Endodermal cell (in vitro differentiated cells): ENCODE results near the gene PMM2. TPM values are rescaled to one million over a fixed set of nuclear protein-coding genes. Genes with fewer than 3 reads are reported as not detected.

Experiments used
- DNase-seq: peaks from one replicate; pipeline ENCODE4 v3.0.0-alpha.2; 2017
- H3K27ac ChIP-seq: 2 replicates; pipeline ENCODE4 v1.5.1; 2013; ENCODE audit warnings: mild to moderate bottlenecking, low read depth, low read length, moderate library complexity
- H3K27me3 ChIP-seq: 2 replicates; pipeline ENCODE4 v1.6.1; 2013; ENCODE audit warnings: mild to moderate bottlenecking, low read length, moderate library complexity; ENCODE audit not compliant: insufficient read depth, control insufficient read depth, poor library complexity, severe bottlenecking
- H3K36me3 ChIP-seq: 2 replicates; pipeline ENCODE4 v1.7.0; 2013; ENCODE audit warnings: mild to moderate bottlenecking, low read length, moderate library complexity; ENCODE audit not compliant: control insufficient read depth, insufficient read depth
- H3K4me1 ChIP-seq: one replicate; pipeline ENCODE4 v1.7.0; 2013; ENCODE audit warnings: low read length; ENCODE audit not compliant: control insufficient read depth, insufficient read depth
- H3K4me3 ChIP-seq: 2 replicates; pipeline ENCODE4 v1.5.1; 2013; ENCODE audit warnings: mild to moderate bottlenecking, low read length, moderate library complexity
- H3K9ac ChIP-seq: 2 replicates; pipeline ENCODE4 v1.6.1; 2013; ENCODE audit warnings: mild to moderate bottlenecking, low read length, moderate library complexity; ENCODE audit not compliant: poor library complexity, severe bottlenecking; ENCODE audit errors: extremely low read depth
- H3K9me3 ChIP-seq: 2 replicates; pipeline ENCODE4 v1.6.1; 2013; ENCODE audit warnings: mild to moderate bottlenecking, low read length, moderate library complexity; ENCODE audit not compliant: control insufficient read depth
- H3K27ac Mint-ChIP-seq: 2 replicates; pipeline ENCODE4 v1.8.0; 2020; ENCODE audit warnings: mixed read lengths
- H3K27me3 Mint-ChIP-seq: 2 replicates; pipeline ENCODE4 v1.8.0; 2021; ENCODE audit warnings: mild to moderate bottlenecking, mixed read lengths; ENCODE audit not compliant: insufficient read depth
- H3K36me3 Mint-ChIP-seq: 2 replicates; pipeline ENCODE4 v1.8.0; 2020; ENCODE audit warnings: low read depth, mixed read lengths
- H3K4me1 Mint-ChIP-seq: 2 replicates; pipeline ENCODE4 v1.8.0; 2020; ENCODE audit warnings: mixed read lengths
- H3K4me3 Mint-ChIP-seq: 2 replicates; pipeline ENCODE4 v1.8.0; 2020; ENCODE audit warnings: mild to moderate bottlenecking, moderate library complexity, mixed read lengths
- H3K9me3 Mint-ChIP-seq: 2 replicates; pipeline ENCODE4 v1.8.0; 2020; ENCODE audit warnings: mild to moderate bottlenecking, mixed read lengths
- CTCF ChIP-seq: fragments of 200-600 bp; sonication (generic); conservative IDR thresholded peaks from 2 replicates; pipeline ENCODE4 v1.5.0; 2021; ENCODE audit warnings: antibody characterized with exemption, mild to moderate bottlenecking
- WGBS, 2 experiments: methylation state at CpG; one replicate each; pipeline versions ENCODE4 v1.1.5 to v1.1.7; 2013; ENCODE audit warnings: missing lambda C conversion rate in 2 of 2, mixed read lengths in 1 of 2; ENCODE audit not compliant: insufficient coverage in 1 of 2, insufficient read length in 1 of 2; 5-methylcytosine and 5-hydroxymethylcytosine counted together
- total RNA-seq, 2 donors: library from RNA; stranded (reverse); fragmentation: NEBNext Ultra II Directional in 1 of 2; extraction: Animal tissue kit (Norgen Biotek cat#: 25700) in 1 of 2; gene quantifications; 2 replicates in 1 of 2; 3 replicates in 1 of 2; pipeline ENCODE4 v1.2.1, GENCODE V29; 2021

The PMM2 gene
- total RNA-seq, 2 donors from 2014 or later = 47.6 to 48.2 TPM

- Mint-ChIP-seq H3K4me1 (peaks cover 8% of the 10 kb centered on the region), H3K27me3 (no peaks in the 10 kb centered on the region), H3K4me3 (no peak overlapping the region), H3K27ac (no peak overlapping the region), H3K9me3 (no peaks in the 10 kb centered on the region), H3K36me3 (peaks cover 3% of the 10 kb centered on the region)
- H3K4me3 ChIP-seq = no peak overlapping the region
- WGBS, 2 experiments = 44 to 60% methylated on average over 1 to 2 of the region's 2 CpGs
- TF ChIP-seq CTCF = no peak
- no peaks in the 10 kb centered on the region for H3K9me3 ChIP-seq
- H3K9ac ChIP-seq = no peak overlapping the region
- DNase-seq = no peak
- H3K4me1 ChIP-seq = peaks cover 7% of the 10 kb centered on the region
- no peak overlapping the region for H3K27ac ChIP-seq
- H3K36me3 ChIP-seq = no peaks in the 10 kb centered on the region
- no peaks in the 10 kb centered on the region for H3K27me3 ChIP-seq
These were observed 44.9 kb upstream of the PMM2 start for GRCh38 chr16:8752706-8753105.

GRCh38 chr16:8753416-8754054, 44.1 kb upstream of the PMM2 start:
- H3K27ac Mint-ChIP-seq = no peak overlapping the region
- H3K9me3 Mint-ChIP-seq = no peaks in the 10 kb centered on the region
- WGBS, 2 experiments = 69 to 73% methylated on average over 6 to 8 of the region's 9 CpGs

GRCh38 chr16:8756755-8757154, 40.9 kb upstream of the PMM2 start:
- H3K27me3 Mint-ChIP-seq = no peaks in the 10 kb centered on the region
- no peak overlapping the region for H3K4me3 ChIP-seq
- H3K4me1 ChIP-seq = peaks cover 3% of the 10 kb centered on the region
- 92 to 97% methylated on average over 5 of the region's 5 CpGs for WGBS, 2 experiments
- no peak overlapping the region for H3K4me3 Mint-ChIP-seq
- peaks cover 7% of the 10 kb centered on the region for H3K36me3 Mint-ChIP-seq
- no peak overlapping the region for H3K9ac ChIP-seq
- DNase-seq = peak; percentile 39
- H3K9me3 ChIP-seq = no peaks in the 10 kb centered on the region
- TF ChIP-seq CTCF = no peak
- no peak overlapping the region for H3K27ac ChIP-seq
- no peaks in the 10 kb centered on the region for H3K36me3 ChIP-seq
- H3K27ac Mint-ChIP-seq = no peak overlapping the region
- H3K4me1 Mint-ChIP-seq = peaks cover 6% of the 10 kb centered on the region
- H3K9me3 Mint-ChIP-seq = no peaks in the 10 kb centered on the region
- no peaks in the 10 kb centered on the region for H3K27me3 ChIP-seq

More at GRCh38 chr16:8753416-8754054, 44.1 kb upstream of the PMM2 start:
- Mint-ChIP-seq H3K4me1 (peaks cover 8% of the 10 kb centered on the region), H3K4me3 (no peak overlapping the region), H3K27me3 (no peaks in the 10 kb centered on the region), H3K36me3 (peaks cover 3% of the 10 kb centered on the region)
- no peaks in the 10 kb centered on the region for H3K36me3 ChIP-seq
- peaks cover 7% of the 10 kb centered on the region for H3K4me1 ChIP-seq
- no peak overlapping the region for H3K9ac ChIP-seq
- TF ChIP-seq CTCF = no peak
- DNase-seq = no peak
- H3K27ac ChIP-seq = no peak overlapping the region
- no peaks in the 10 kb centered on the region for H3K9me3 ChIP-seq
- no peak overlapping the region for H3K4me3 ChIP-seq
- H3K27me3 ChIP-seq = no peaks in the 10 kb centered on the region
